Loucy (cell line): Measurements from ENCODE around the gene TUT7.

Experiments used
- H2AFZ ChIP-seq: fragments of 200-600 bp; sonication (generic); 2 replicates; pipeline ENCODE4 v1.6.0; 2016; ENCODE audit warnings: antibody characterized with exemption, mild to moderate bottlenecking, low read length, moderate library complexity
- H3F3A ChIP-seq: fragments of 200-600 bp; 2 replicates; pipeline ENCODE4 v1.6.0; 2016; ENCODE audit warnings: antibody characterized with exemption, low read depth, mild to moderate bottlenecking
- H3K27me3 ChIP-seq: fragments of 200-600 bp; sonication (generic); 2 replicates; pipeline ENCODE4 v1.6.1; 2014; ENCODE audit warnings: low read length, mild to moderate bottlenecking; ENCODE audit not compliant: insufficient read depth, poor library complexity, severe bottlenecking
- H3K36me3 ChIP-seq: fragments of 200-600 bp; sonication (generic); 2 replicates; pipeline ENCODE4 v1.6.1; 2016; ENCODE audit warnings: low read length; ENCODE audit not compliant: insufficient read depth
- H3K4me1 ChIP-seq: fragments of 200-600 bp; sonication (generic); 2 replicates; pipeline ENCODE4 v1.5.1; 2014; ENCODE audit warnings: low read length, mild to moderate bottlenecking; ENCODE audit not compliant: insufficient read depth, poor library complexity, severe bottlenecking
- H3K4me2 ChIP-seq: fragments of 200-600 bp; sonication (generic); 2 replicates; pipeline ENCODE4 v1.6.0; 2014; ENCODE audit warnings: antibody characterized with exemption, low read length, low read depth, mild to moderate bottlenecking; ENCODE audit not compliant: poor library complexity, severe bottlenecking
- H3K4me3 ChIP-seq: fragments of 200-600 bp; sonication (generic); 2 replicates; pipeline ENCODE4 v1.5.1; 2014; ENCODE audit warnings: low read length, mild to moderate bottlenecking, mixed read lengths; ENCODE audit not compliant: poor library complexity, severe bottlenecking
- H3K79me2 ChIP-seq: fragments of 200-600 bp; sonication (generic); 2 replicates; pipeline ENCODE4 v1.6.1; 2014; ENCODE audit warnings: low read length; ENCODE audit not compliant: insufficient read depth
- H3K9ac ChIP-seq: fragments of 200-600 bp; sonication (generic); 2 replicates; pipeline ENCODE4 v1.6.0; 2014; ENCODE audit warnings: mild to moderate bottlenecking, low read depth, low read length, moderate library complexity; ENCODE audit not compliant: poor library complexity, severe bottlenecking
- H3K9me2 ChIP-seq: fragments of 200-600 bp; sonication (generic); replicated peaks from 2 replicates; pipeline ENCODE4 v1.6.1; 2016; ENCODE audit warnings: low read depth, low read length, mixed read lengths
- H3K9me3 ChIP-seq: fragments of 200-600 bp; sonication (generic); 2 replicates; pipeline ENCODE4 v1.6.1; 2014; ENCODE audit warnings: mild to moderate bottlenecking, antibody characterized with exemption, low read length, low read depth; ENCODE audit not compliant: insufficient read depth
- H4K20me1 ChIP-seq: fragments of 200-600 bp; sonication (generic); 2 replicates; pipeline ENCODE4 v1.6.0; 2014; ENCODE audit warnings: antibody characterized with exemption, low read length, mild to moderate bottlenecking; ENCODE audit not compliant: insufficient read depth, poor library complexity, severe bottlenecking
- EZH2phosphoT487 ChIP-seq: fragments of 200-600 bp; IDR thresholded peaks from 2 replicates; pipeline ENCODE4 v1.6.1; 2018; ENCODE audit warnings: antibody characterized with exemption, mild to moderate bottlenecking, moderate library complexity, borderline replicate concordance
- TF ChIP-seq, protein P1 (sequence below): fragments of 200-600 bp; sonication (generic); conservative IDR thresholded peaks from 2 replicates; pipeline ENCODE4 v1.5.1; 2014; ENCODE audit warnings: mild to moderate bottlenecking, antibody characterized with exemption, low read length

TUT7 gene

DNA sequence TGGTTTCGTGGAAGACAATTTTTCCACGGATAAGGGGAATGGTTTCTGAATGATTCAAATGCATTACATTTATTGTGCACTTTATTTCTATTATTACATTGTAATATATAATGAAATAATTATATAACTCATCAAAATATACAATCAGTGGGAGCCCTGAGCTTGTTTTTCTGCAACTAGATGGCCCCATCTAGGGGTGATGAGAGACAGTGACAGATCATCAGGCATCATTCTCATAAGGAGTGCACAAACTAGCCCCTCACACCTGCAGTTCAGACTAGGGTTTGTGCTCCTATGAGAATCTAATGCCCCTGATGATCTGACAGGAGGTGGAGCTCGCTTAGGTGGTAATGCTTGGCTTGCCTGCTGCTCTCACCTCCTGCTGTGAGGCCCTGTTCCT is 78.2 kb downstream of the TUT7 start:
- Histone ChIP-seq H3K79me2 (peaks cover 48% of the 10 kb centered on the region), H3K36me3 (peaks cover 25% of the 10 kb centered on the region)

DNA sequence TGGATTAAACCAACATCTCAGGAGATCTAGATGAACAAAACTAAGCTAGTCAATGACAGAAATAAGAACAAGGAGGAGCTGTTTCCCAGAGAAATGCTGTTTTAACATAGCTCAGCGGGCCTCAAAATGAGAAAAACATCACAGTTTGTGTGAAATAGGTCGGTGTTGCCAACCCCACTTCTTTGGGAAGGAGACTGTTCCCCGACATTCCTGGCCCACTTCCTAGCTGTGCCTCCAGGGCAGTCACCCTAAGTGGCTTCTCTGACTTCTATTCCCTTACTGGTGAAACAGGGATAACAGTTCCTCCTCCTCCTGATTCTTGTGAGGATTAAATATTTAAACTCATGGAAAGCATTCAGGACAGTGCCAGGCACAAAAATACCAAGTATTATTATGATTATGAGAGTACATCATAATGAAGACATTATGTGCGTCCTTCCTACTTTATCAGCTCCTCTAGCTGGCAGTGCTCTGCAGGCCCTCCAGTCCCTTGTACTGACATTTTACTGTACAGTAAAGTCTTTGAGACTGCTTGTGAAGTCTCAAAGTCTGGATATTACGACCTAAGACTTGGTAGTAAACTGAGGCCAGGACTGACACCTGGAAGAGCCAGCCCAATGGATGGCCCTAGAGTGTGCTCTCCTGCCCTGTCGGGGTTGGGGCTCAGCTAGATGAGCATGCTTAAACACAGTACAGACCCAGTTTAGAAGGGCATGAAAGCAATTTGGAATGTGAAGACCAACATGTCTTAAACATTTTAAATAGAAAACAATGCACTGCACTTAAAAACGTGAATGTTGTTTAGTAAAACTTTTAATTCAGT is 79.2 kb downstream of the TUT7 start:
- Histone ChIP-seq H2AFZ (no peak overlapping the region), H3K4me3 (no peak overlapping the region), H3K9me3 (no peaks in the 10 kb centered on the region), H3K9me2 (no peaks in the 10 kb centered on the region), H3K27me3 (no peaks in the 10 kb centered on the region), H3F3A (no peaks in the 10 kb centered on the region), H4K20me1 (peaks cover 16% of the 10 kb centered on the region), H3K9ac (no peak overlapping the region), H3K36me3 (peaks cover 25% of the 10 kb centered on the region), H3K79me2 (peaks cover 39% of the 10 kb centered on the region; the same call in 1 of the 2 replicates), H3K4me2 (no peak overlapping the region), H3K4me1 (peaks cover 16% of the 10 kb centered on the region)
- TF ChIP-seq EZH2phosphoT487, result no peak
- TF ChIP-seq, protein P1, sequence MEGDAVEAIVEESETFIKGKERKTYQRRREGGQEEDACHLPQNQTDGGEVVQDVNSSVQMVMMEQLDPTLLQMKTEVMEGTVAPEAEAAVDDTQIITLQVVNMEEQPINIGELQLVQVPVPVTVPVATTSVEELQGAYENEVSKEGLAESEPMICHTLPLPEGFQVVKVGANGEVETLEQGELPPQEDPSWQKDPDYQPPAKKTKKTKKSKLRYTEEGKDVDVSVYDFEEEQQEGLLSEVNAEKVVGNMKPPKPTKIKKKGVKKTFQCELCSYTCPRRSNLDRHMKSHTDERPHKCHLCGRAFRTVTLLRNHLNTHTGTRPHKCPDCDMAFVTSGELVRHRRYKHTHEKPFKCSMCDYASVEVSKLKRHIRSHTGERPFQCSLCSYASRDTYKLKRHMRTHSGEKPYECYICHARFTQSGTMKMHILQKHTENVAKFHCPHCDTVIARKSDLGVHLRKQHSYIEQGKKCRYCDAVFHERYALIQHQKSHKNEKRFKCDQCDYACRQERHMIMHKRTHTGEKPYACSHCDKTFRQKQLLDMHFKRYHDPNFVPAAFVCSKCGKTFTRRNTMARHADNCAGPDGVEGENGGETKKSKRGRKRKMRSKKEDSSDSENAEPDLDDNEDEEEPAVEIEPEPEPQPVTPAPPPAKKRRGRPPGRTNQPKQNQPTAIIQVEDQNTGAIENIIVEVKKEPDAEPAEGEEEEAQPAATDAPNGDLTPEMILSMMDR, result no peak

More for the DNA sequence above, 78.2 kb downstream of the TUT7 start:
- Histone ChIP-seq H4K20me1 (peaks cover 23% of the 10 kb centered on the region), H3K9ac (no peak overlapping the region), H3K4me1 (peaks cover 22% of the 10 kb centered on the region), H2AFZ (no peak overlapping the region), H3K4me3 (no peak overlapping the region), H3K4me2 (no peak overlapping the region), H3K27me3 (no peaks in the 10 kb centered on the region), H3K9me3 (no peaks in the 10 kb centered on the region), H3K9me2 (no peaks in the 10 kb centered on the region), H3F3A (no peaks in the 10 kb centered on the region)
- TF ChIP-seq EZH2phosphoT487, result no peak
- TF ChIP-seq, protein P1, result peak; percentile 41

DNA sequence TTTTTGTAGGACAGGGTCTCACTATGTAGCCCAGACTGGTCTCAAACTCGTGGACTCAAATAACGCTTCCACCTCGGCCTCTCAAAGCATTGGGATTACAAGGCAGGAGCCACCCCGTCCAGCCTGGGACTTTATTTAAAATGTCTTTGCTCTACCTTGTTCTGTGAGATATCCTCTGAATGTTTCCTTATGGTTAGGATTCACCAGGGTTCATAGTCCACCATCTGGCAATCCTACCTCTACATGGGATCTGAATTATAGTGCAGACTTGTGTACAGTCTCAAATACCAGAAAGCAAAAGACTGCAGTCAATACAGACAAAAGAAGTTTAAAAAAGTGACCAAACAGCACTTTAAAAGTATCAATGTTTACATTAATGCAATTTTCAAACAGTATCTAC is 82.0 kb downstream of the TUT7 start:
- H4K20me1 ChIP-seq, result peaks cover 5% of the 10 kb centered on the region
- H3K9me2 ChIP-seq, result no peaks in the 10 kb centered on the region
- H3F3A ChIP-seq, result no peaks in the 10 kb centered on the region
- H3K4me3 ChIP-seq, result no peak overlapping the region
- H3K79me2 ChIP-seq, result peaks cover 16% of the 10 kb centered on the region; the same call in 1 of the 2 replicates
- peaks cover 2% of the 10 kb centered on the region for H3K4me1 ChIP-seq
- TF ChIP-seq, protein P1, result no peak
- TF ChIP-seq EZH2phosphoT487, result no peak
- H3K27me3 ChIP-seq, result no peaks in the 10 kb centered on the region
- peaks cover 25% of the 10 kb centered on the region for H3K36me3 ChIP-seq
- H3K9ac ChIP-seq, result no peak overlapping the region
- H3K4me2 ChIP-seq, result no peak overlapping the region
- no peaks in the 10 kb centered on the region for H3K9me3 ChIP-seq
- no peak overlapping the region for H2AFZ ChIP-seq
